ENCODE data around the gene CHL1.

DNA sequence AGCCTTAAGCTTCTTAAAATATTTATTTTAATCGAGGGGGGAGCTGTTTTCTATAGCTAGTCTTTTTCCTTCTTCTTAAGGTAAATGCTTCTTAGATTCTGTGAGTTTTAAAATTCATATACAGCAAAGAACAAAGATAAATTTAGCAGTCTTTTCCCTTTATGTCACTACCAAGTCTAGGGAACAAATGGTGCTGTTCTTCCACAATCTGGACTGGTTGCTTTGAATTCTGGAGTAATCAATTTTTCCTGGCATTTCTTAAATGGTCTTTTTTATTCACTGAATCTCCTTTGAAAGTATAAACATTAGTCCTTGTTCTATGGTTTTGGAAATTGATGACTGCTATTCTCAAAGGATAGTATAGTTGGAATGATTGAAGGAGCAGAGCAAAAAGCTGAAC lies 82.8 kb downstream of the CHL1 start:
- no peak for TF ChIP-seq PAX5 (IDR thresholded peaks at IDR 0.05; ENCODE audit: insufficient read depth, low read length, severe bottlenecking)
- no peak for TF ChIP-seq POLR2A (IDR thresholded peaks at IDR 0.05; ENCODE audit: low read depth, low read length)
- TF ChIP-seq POLR2AphosphoS5 (IDR thresholded peaks at IDR 0.05; ENCODE audit: low read depth, low read length), result no peak

Data from GM12891 (cell line).